KG1 (cell line): ENCODE results near the gene RPS10.
"Not testable (repeated sequence)": the region's sequence is repeated elsewhere in the genome, so short reads cannot be mapped to it uniquely, and the experiment has no call there.

Source experiments
- DNase-seq: peaks from one replicate; lab custom pipeline; 2025; lab: John Stamatoyannopoulos, UW

RPS10 gene

DNA sequence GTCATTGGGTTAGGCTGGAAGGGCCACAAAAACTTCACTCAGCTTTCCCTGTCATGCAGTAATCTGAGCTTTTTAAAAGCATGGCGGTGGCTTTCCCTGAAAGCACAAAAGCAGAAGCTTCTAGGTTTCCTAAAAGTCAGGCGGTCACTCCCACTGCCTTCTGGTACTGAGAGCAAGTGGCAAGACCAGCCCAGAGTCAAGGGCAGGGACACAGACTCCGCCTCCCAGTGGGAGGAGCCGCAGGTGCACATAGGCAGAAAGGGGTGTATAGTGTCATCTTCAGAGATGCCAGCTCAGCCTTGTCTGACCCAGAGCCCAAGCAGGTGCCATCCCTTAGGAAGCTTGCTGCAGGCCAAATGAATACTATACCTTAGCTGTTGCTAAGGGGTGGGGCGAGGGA lies 22.0 kb upstream of the RPS10 start:
- DNase-seq = no peak

DNA sequence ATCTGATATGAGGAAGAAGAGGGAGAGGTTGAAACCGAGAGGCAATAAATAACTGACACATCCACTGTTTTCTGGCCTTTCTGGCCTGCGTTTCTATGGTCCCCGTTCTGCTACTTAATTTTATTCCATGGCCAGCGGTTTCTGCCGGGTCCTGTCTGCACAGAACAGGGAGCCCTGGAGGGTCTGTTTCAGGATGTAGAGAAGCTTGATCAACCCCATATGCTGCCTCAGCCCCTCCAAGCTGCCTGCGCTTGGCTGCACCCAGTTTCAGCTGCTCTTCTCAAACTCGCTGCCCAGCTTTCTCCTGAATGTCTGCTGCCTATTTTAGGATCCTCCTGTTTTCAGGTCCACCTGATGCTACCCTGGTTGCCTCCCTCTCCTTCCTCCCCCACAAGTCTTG lies 21.5 kb upstream of the RPS10 start:
- DNase-seq = no peak

DNA sequence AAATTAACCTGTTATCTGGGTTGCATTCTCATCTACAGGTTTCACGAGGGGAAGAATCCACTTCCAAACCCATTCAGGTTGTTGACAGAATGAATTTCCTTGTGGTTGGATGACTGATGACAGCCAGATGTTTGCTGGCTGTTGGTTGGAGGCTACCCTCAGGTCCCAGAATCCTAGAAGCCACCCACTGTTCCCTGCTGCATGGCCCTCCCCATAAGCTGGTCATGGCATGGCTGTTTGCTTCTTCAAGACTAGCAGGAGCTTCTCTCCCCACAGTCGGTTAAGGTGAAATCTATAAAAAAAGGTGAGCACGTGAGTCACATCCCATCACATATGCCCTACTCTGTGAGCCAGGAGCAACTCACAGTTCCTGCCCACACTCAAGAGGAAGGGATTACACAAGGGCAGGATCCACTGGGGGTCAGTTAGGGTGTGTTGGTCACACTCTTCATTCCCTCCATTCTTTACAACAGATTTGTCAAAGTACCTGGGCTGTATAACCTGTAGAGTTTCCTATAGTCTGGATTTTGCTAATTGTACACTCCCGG lies 19.5 kb upstream of the RPS10 start:
- no peak for DNase-seq

DNA sequence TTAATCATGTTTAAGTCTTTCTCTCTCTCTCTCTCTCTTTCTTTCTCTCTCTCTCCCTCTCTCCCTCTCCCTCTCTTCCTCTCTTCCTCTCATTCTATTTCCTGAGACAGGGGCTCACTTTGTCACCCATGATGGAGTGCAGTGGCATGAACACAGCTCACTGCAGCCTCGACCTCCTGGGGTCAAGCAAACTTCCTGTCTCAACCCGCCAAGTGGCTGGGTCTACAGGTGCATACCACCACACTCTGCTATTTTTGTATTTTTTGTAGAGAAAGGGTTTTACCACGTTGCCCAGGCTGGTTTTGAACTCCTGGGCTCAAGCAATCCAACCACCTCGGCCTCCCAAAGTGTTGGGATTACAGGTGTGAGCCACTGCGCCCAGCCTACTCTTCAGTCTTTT lies 15.7 kb upstream of the RPS10 start:
- no peak for DNase-seq

DNA sequence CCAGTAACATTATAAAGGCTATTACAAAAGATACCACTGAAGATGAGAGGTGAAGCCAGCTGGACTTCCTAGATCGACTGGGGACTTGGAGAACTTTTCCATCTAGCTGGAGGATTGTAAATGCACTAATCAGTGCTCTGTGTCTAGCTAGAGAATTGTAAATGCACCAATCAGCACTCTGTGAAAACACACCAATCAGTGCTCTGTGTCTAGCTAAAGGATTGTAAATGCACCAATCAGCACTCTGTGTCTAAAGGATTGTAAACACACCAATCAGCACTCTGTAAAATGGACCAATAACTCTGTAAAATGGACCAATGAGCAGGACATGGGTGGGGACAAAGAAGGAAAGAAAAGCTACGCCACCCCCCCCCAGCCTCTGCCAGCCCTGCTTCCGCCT lies 13.6 kb upstream of the RPS10 start:
- DNase-seq = no peak

DNA sequence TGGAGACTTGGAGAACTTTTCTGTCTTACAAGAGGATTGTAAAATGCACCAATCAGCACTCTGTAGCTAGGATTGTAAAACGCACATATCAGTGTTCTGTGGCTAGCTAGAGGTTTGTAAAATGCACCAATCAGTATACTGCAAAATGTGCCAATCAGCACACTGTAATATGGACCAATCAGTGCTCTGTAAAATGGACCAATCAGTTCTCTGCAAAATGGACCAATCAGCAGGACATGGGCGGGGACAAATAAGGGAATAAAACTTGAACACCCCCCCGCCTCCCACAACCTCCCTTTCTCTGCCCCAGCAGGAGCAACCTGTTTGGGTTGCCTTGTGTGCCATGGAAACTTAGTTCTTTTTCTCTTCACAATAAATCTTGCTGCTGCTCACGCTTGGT lies 12.8 kb upstream of the RPS10 start:
- DNase-seq = no peak

DNA sequence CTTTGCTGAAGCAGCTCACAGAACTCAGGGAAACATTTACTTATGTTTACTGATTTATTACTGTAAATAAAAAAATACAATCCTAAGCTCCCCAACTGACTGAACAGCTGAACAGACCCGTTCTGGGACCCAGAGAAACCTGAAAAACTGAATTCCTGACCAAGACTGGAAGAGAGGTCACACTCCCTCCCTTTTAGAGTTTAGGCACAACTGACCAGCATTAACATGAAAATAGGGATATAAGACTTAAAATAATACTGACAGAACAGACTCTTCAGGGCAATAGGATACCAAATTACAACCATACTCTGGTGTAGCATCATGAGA lies 11.7 kb upstream of the RPS10 start:
- no peak for DNase-seq

DNA sequence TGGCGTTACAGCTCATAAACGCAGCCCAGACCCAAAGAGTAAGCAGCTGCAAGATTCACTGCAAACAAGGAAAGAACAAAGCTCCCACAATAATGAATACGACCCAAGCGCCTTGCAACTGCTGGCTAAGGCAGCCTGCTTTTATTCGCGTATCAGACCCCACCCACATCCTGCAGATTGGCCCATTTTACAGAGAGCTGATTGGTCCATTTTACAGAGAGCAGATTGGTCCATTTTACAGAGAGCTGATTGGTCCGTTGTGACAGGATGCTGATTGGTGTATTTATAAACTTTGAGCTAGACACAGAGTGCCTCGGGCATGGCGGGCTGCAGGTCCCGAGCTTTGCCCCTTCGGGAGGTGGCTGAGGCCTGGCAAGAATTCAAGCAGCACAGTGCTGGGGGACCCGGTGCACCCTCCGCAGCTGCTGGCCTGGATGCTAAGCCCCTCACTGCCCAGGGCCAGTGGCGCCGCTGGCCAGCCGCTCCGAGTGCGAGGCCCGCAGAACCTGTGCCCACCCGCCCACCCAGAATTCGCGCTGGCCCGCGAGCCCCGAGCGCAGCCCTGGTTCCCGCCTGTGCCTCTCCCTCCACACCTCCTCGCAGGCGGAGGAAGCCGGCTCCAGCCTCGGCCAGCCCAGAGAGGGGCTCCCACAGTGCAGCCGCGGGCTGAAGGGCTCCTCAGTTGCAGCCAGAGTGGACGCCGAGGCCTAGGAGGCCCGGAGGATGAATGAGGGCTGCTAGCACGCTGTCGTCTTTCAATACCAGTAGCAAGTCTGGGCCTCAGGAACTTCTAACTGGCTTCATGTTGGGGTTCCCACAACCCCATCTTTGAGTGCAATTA lies 11.2 kb upstream of the RPS10 start:
- DNase-seq = no peak

DNA sequence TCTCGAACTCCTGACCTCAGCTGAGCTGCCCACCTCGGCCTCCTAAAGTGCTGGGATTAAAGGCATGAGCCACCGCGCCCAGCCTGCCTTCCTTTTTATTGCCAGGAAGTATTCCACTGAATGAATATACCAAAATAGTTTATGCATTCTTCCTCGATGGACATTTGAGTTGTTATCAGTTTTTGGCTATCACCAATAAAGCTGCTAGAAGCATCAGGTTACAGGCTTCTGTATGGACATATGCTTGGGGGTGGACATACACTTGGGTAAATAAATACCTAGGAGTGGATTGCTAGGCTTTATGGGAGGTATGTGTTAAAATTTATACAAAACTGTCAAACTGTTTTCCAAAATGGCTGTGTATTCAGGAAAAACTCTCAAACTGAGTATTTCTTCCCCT lies 10.0 kb upstream of the RPS10 start:
- no peak for DNase-seq

DNA sequence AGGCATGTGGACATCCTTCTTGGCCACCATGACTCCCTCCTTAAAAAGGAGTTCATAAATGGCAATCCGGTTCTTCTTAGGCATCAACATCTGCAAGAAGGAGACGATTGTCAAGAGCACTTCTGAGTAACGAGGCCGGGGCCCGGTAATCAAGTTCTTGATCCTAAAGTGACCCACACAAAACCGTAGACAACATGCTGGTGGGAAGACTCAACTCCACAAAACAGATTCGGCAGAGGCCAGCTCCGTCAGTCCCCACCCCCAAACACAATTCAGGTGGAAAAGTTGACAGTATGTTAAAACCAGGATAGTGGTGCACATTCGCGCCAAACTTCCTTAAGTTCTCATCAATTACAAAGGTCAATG lies 754 bp downstream of the RPS10 start:
- no peak for DNase-seq

DNA sequence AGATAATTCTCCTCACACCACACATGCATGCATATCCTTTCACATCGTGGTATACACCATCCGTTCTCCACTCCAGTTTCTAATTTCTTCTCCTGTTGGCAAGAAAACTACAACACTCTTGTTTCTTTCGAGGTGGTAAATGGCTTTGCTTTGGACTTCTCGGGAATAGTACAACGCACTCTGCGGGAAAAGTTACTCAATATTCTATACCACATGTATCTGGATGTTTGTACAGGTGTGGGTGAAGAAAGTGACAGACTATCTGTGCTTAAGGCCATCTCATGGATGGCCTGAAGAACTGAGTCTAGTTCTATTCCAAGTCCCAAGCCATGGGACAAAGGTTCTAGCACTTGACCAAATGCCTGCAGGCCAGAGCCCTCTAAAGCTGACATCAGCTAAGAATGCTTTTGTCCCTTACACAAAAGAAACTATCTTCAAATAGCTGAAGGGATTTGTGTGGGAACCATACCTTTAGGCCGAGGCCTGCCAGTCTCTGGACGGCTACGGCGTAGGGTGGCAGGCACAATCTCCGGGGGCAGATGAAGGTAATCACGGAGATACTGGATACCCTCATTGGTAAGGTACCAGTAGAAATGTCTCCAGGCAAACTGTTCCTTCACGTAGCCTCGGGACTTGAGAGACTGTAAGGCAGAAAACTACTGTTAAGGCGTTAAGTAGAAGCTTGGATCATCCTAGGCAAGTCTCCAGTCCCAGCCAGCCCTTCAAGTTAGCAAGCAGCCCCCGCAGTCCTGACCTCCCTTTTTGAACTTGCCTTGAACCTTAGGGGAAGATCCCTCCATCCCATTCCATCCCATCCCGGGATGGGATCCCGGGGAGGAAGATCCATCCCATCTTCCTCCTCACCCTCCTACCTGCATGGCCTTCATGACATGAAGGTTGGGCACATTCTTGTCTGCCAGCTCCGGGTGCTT lies 1.4 kb downstream of the RPS10 start:
- no peak for DNase-seq

DNA sequence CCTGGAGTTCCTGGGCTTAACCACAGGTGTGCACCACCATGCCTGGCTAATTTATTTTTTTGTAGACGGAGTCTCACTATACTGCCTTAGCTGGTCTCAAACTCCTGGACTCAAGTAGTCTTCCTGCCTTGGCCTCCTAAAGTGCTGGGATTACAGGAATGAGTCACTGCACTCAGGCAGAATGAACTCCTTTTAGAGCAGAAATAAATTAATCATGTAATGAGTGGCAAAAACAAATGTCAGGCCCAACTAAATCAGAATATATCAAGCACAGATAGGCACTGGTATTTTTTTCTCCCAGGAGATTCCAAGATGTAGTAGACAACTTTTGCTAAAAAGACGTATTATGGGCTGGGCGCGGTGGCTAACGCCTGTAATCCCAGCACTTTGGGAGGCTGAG lies 2.6 kb downstream of the RPS10 start:
- DNase-seq = no peak

DNA sequence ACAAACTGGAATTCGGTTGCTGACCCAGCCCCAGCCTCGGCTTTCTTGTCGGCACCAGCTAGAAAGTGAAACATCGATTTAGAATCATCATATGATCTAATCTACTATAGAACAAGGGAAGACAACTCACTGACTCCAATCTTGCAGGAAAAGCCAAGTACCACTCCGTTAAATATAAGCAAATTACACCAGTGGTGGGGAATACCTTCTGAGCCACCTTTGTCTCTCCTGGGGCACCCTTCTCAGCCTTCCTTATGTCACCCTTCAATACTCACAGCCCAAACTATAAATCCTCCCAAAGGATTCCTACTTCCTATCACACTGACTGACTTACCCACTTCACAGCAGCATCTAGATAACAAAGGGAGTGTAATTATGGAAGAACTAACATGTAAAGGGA lies 7.5 kb downstream of the RPS10 start:
- no peak for DNase-seq

DNA sequence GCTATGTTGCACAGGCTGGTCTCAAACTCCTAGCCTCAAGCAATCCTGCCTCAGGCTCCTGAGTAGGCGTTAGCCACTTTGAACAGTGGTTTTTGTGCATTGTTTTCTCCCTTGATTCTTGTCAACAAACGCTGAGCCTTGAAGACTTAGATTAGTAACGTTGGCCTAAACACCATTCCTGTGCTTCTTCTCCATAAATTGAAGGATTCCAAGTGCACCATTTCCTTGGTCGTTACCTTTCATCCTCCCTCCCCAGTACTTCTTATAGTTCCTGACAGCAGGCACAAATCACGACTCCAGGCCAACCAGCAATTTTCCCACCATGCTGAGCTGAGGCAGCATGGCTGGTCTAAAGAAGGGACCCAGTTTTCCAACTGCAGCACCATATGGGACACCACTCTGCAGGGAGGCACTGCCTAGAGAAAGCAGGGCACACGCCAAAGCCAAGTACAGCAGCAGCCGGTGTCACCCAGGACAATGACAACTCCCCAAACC lies 8.9 kb downstream of the RPS10 start:
- DNase-seq = no peak

DNA sequence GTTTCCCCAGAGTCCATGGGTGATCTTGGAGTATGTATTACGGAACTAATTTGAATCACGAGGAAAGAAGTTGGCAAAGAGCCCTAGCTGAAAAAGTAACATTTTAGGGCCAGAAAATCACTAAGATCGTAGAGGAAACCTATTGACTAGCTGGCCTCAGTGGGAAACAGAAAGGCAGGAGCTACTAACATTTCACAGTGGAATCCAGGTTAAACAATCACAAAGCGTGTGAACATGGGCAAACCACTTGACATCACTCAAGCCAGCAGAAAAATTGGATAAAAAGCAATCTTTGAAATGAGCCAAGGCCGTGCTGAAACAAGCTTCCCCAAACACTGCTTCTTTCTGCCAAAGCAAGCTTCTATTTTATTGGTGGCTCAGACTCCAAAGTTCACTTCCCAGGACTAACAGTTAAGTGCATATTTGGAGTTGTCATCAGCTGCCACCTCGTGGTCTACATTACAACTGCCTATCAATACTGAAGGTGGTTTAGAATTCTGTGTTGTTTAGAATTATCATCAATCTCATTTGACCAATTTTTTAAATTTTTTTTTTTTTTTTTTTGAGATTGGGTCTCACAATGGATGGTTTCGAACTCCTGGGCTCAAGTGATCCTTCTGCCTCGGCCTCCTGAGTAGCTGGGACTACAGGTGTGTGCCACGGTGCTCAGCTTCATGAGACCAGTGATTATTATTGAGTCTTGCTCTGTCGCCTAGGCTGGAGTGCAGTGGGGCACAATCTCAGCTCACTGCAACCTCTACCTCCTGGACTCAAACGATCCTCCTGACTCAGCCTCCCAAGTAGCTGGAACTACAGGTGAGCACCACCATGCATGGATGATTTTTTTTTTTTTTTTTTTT lies 10.6 kb downstream of the RPS10 start:
- no peak for DNase-seq

DNA sequence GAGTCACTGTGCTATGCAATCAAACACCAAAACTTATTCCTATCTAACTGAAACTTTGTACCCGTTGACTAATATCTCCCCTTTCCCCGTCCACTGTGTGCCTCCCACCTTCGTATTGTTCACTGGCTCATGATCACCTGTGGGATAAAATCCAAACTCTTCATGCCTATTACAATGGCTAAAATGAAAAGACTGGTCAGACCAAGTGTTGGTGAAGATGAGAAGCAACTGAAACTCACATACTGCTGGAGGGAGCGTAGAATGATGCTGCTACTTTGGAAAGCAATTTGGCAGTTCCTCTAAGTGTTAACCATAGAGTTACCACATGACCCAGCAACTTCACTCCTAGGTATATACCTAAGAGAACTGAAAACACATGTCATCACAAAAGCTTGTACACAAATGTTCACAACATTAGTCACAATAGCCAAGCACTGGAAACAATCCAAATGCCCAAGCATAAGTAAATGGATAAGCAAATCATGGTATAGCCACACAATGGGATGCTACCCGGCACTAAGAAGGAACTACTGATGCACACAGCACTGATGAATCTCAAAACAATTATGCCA lies 13.1 kb downstream of the RPS10 start:
- DNase-seq = no peak

DNA sequence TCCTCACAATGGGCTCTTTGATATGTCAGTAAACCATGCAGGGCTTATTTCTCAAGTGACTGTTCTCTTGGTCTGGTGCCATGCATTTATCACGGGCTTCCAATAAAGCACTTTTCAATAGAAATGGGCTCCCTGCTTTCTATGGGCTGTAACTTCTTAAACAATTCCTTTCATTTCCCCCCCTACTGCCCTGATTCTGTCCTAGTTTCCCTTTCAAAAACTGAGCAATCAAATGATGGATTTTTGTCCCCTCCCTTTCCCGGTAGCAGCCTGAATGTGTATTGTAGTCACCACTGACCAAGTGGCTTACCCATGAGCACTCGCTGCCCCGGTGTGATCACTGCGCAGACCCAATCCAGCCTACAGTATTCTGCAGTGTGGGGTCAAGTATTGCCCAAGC lies 13.9 kb downstream of the RPS10 start:
- no peak for DNase-seq

DNA sequence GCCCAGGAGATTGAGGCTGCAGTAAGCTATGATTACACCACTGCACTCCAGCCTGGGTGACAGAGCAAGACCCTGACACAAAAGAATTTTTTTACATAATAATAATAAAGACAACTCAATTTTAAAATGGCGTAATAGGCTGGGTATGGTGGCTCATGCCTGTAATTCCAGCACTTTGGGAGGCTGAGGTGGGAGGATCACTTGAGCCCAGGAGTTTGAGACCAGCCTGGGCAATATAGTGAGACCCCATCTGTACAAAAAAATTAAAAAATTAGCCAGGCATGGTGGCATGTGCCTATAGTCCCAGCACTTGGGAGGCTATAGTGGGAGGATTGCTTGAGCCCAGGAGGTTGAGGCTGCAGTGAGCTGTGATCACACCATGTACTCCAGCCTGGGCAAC lies 18.0 kb downstream of the RPS10 start:
- DNase-seq = not testable (repeated sequence)

DNA sequence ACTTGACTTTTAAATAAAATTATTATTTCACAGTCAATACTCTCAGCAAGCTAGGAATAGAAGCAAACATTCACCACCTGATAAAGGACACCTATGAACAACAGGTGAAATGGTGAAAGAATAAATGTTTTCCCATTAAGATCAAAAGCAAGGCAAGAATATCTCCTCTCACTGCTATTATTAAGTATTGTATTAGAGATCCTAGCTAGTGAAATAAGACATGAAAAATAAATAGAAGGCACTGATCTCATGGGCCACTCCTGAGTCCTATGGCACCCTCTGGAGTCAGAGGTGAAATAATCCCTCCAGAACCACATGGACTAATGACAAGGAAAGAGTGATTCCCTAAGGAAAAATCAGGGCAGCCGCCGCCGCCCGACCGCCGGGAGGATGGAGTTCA lies 29.4 kb downstream of the RPS10 start:
- no peak for DNase-seq

DNA sequence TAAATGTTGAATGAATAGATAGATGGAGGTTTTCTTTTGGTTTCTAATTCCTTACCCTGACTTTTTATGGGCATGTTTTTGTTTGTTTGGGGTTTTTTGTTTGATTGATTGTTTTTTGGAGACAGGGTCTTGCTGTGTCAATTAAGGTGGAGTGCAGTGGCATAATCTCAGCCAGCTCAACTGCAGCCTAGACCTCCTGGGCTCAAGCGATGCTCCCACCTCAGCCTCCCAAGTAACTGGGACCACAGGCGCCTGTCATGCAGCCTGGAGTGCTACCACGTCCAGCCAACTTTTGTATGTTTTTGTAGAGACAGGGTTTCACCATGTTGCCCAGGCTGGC lies 31.9 kb downstream of the RPS10 start:
- DNase-seq = no peak

DNA sequence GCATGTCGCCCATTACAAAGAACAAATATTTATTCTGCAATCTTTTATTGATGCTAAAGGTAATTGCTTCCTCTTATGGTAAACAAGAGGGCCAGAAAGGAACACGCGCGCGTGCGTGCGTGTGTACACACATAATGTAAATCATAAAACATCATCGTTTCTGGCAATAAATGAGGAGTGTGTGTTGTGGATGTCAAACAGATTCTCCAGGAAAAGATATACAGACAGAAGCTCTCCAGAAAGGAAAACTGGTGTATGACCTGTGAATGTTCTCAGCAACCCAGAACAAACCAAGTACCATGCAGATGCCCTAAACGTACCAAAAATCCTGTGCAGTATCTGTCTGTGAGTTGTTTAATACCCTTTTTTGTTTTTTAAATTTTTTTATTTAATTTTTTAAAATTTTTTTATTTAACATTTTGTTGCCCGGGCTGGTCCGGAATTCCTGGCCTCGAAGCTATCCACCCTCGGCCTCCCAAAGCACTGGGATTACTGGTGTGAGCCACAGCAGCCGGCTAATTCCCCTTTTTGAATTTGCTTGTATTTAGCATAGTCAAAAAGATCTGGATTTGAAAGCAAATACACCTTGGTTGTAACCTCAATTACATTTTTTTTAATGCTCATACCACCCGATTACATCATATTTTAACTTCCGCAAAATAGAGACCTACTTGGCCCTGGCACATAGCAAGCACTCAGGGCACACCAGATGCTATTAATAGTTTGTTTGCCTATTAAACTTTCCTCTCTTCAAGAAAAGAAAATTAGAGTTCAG lies 32.5 kb downstream of the RPS10 start:
- DNase-seq = peak; percentile 39
